Bronchial epithelial cell (primary cell): ENCODE results near the gene CHTF18. TPM values are rescaled to one million over a fixed set of nuclear protein-coding genes. Genes with fewer than 3 reads are reported as not detected.
A peak's percentile ranks its signal among the peaks of the same experiment; 100 is the strongest.
"Not testable (repeated sequence)": the region's sequence is repeated elsewhere in the genome, so short reads cannot be mapped to it uniquely, and the experiment has no call there.

Source experiments
- DNase-seq: peaks from one replicate; pipeline ENCODE4 v3.0.0-alpha.2; 2010; ENCODE audit warnings: low read depth
- FAIRE-seq: peaks from 2 replicates; lab custom pipeline; 2011; peaks lifted over from hg19 to GRCh38; lab: Jason Lieb, UNC
- H3K27me3 ChIP-seq: 2 replicates; pipeline ENCODE4 v1.5.1; 2011; ENCODE audit warnings: low read length; ENCODE audit not compliant: control insufficient read depth, insufficient read depth
- H3K36me3 ChIP-seq: 2 replicates; pipeline ENCODE4 v1.5.1; 2011; ENCODE audit warnings: low read length; ENCODE audit not compliant: control insufficient read depth, insufficient read depth
- H3K4me3 ChIP-seq: 2 replicates; pipeline ENCODE4 v1.5.1; 2011; ENCODE audit warnings: mild to moderate bottlenecking, low read depth, low read length, control low read depth
- total RNA-seq: library from RNA; depleted of rRNA; stranded (reverse); fragments of >200 nt; gene quantifications from 2 replicates; pipeline ENCODE4 v1.2.1, GENCODE V29; 2014
- TF ChIP-seq, protein P1 (sequence below): IDR thresholded peaks from 2 replicates; pipeline ENCODE4 v1.5.1; 2011; ENCODE audit warnings: mild to moderate bottlenecking, moderate library complexity, low read length, control low read depth, inconsistent platforms; ENCODE audit not compliant: insufficient read depth, severe bottlenecking

The CHTF18 gene
- total RNA-seq = 1.6 and 2.8 TPM in 2 replicates

GRCh38 chr16:788399-789126 is at the start of gene CHTF18:
TSS of gene CHTF18 (plus strand) at chr16:788620. CDS start at chr16:788685, 65 bp downstream.
- Histone ChIP-seq H3K36me3 (peaks cover 7% of the 10 kb centered on the region), H3K4me3 (peak within 1 kb of the TSS; percentile 93), H3K27me3 (no peaks in the 10 kb centered on the region)
- TF ChIP-seq, protein P1, sequence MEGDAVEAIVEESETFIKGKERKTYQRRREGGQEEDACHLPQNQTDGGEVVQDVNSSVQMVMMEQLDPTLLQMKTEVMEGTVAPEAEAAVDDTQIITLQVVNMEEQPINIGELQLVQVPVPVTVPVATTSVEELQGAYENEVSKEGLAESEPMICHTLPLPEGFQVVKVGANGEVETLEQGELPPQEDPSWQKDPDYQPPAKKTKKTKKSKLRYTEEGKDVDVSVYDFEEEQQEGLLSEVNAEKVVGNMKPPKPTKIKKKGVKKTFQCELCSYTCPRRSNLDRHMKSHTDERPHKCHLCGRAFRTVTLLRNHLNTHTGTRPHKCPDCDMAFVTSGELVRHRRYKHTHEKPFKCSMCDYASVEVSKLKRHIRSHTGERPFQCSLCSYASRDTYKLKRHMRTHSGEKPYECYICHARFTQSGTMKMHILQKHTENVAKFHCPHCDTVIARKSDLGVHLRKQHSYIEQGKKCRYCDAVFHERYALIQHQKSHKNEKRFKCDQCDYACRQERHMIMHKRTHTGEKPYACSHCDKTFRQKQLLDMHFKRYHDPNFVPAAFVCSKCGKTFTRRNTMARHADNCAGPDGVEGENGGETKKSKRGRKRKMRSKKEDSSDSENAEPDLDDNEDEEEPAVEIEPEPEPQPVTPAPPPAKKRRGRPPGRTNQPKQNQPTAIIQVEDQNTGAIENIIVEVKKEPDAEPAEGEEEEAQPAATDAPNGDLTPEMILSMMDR = no peak
- peak; percentile 59 for DNase-seq
- FAIRE-seq = no peak

DNA sequence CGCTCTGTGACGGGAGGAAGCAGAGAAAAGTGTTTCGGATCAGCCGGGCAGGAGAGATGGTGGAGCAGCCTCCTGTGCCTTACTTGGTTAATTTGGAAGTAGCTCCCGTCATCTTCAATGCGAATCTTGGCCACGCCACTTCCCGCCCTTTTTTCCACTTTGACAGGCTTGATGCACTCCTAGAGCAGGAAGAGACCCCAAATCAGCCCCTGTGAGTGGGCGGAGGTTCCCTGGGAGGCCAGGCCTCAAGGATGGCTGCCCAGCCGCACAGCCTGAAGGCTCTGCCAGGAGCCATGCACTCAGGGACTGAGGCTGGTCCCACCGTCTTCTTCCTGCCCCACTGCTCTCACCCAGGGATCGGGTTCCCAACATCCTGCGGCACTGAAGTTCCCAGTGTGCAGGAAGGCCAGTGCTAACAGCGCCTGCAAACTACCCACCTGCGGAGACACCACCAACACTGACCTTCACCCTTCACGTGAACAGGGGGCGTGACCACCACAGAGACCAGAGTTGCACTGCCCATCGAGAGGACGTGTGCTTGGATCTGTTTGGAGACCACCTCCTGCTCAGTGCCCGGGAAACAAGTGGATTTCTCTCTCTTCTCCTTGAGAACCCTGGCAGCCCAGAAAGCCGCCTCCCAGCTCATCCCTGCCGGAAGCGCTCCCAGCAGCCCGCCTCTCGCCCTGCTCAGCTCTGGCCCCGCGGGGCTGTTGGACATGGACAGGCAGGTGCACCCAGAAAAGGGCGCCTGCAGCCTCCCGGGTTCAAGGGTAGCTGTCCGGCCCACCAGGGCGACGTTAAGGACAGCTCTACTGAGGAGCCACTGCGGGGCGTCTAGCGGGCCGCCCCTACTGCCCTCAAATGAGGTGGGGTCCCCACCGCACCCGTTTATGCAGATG is 48.6 kb upstream of the CHTF18 start:
- DNase-seq (no peak), FAIRE-seq (no peak)
- Histone ChIP-seq H3K36me3 (peaks cover 9% of the 10 kb centered on the region), H3K4me3 (peak overlapping the region; percentile 95), H3K27me3 (no peaks in the 10 kb centered on the region)
- TF ChIP-seq, protein P1 = no peak

DNA sequence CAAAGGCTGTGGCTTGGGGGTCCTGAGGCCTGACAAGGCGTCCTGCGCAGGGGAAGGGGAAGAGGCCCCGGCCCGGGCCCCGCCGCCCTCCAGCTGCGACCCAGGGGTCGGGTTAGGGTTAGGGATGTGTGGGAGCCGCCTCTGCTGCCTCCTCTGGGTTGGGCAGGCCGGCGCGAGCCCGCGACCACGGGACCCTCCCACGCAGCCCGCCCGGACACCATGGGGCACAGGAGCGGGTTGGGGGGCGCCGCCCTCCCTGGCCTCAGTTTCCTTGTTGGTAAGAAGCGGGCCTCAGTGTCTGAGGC is 48.0 kb upstream of the CHTF18 start:
- TF ChIP-seq, protein P1 = no peak
- Histone ChIP-seq H3K4me3 (peak overlapping the region; percentile 95), H3K36me3 (peaks cover 7% of the 10 kb centered on the region), H3K27me3 (no peaks in the 10 kb centered on the region)
- no peak for DNase-seq
- FAIRE-seq = no peak

- Histone ChIP-seq H3K27me3 (no peaks in the 10 kb centered on the region), H3K4me3 (peak within 1 kb of the TSS; percentile 95), H3K36me3 (peaks cover 6% of the 10 kb centered on the region)
- TF ChIP-seq, protein P1 = peak; percentile 88
- no peak for FAIRE-seq
- DNase-seq = peak; percentile 73
Measured at GRCh38 chr16:740764-741505, 47.5 kb upstream of the CHTF18 start, which contains the start of gene CIAO3. TSS of gene CIAO3 (minus strand) at chr16:740997. CDS start at chr16:740985, 12 bp downstream.

DNA sequence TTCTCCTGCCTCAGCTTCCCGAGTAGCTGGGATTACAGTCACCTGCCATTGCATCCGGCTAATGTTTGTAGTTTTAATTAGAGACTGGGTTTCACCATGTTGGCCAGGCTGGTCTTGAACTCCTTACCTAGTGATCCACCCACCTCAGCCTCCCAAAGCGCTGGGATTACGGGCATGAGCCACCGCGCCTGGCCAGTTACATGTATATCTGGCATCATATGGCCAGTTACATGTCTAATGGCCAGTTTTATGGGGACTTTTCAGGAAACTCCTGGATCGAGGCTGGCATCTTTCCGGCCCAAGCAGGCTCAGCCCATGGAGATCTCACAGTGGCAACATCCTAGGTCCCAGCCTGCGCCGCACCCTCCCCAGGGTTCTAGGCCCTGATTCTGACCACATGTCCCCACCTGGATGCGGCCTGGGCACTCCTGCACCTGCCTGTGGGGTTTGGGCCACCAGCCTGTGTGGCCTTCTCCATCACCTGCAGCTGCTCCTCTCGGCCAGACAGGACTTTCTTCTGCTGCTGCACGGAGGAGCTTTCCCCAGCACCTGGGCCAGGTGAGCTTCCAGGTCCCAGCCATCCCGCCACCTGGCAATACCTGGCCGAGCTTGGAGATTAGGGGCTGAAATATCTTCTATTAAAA is 46.3 kb upstream of the CHTF18 start:
- TF ChIP-seq, protein P1 = no peak
- Histone ChIP-seq H3K27me3 (no peaks in the 10 kb centered on the region), H3K4me3 (no peak overlapping the region), H3K36me3 (no peaks in the 10 kb centered on the region)
- FAIRE-seq = no peak
- no peak for DNase-seq

DNA sequence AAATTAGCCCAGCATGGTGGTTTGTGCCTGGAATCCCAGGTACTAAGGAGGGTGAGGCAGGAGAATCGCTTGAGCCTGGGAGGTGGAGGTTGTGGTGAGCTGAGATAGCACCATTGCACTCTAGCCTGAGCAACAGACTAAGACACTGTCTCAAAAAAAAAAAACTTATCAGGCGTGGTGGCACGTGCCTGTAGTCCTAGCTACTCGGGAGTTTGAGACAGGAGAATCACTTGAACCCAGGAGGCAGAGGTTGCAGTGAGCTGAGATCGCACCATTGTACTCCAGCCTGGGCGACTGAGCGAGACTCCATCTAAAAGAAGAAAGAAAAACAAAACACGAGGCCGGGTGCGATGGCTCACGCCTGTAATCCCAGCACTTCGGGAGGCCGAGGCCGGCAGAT is 45.5 kb upstream of the CHTF18 start:
- H3K27me3 ChIP-seq, H3K4me3 ChIP-seq, H3K36me3 ChIP-seq, DNase-seq, FAIRE-seq: not testable (repeated sequence)
